ENCODE results near the gene SFT2D3. TPM values are rescaled to one million over a fixed set of nuclear protein-coding genes. Genes with fewer than 3 reads are reported as not detected.

SFT2D3 gene
- total and polyA plus RNA-seq, 2 of the 8 experiments (the other 6 are each of a cell fraction or from before 2014, with no cell fraction given) = 7.3 to 10.3 TPM

- TF ChIP-seq MAX (IDR thresholded peaks at IDR 0.05) = peak; percentile 77; the same call in 1 of the 2 replicates
- peak; percentile 90 for TF ChIP-seq TAF7 (optimal IDR thresholded peaks at IDR 0.05; ENCODE audit: borderline replicate concordance, low read depth, low read length)
- 0 out of 2 replicates have a peak, but pooled peaks have one; percentile 20 for TF ChIP-seq NRF1 (IDR thresholded peaks at IDR 0.05; ENCODE audit: low read depth, low read length)
- TF ChIP-seq CTCF (IDR thresholded peaks at IDR 0.05; ENCODE audit: control extremely low read depth in 1 of 3, insufficient read depth in 1 of 3, low read depth in 1 of 3, low read length in 3 of 3) = peak; percentile 14 to 31 (median 24); a peak in 3 of 4 replicates
- peak in 1 of 2 experiments; percentile 78; a peak in 1 of 4 replicates for TF ChIP-seq HDAC2 (IDR thresholded peaks at IDR 0.05; ENCODE audit: borderline replicate concordance in 1 of 2, low read depth in 2 of 2, low read length in 2 of 2)
- peak; percentile 39 for TF ChIP-seq CREB1 (IDR thresholded peaks at IDR 0.05)
- TF ChIP-seq KDM4A (IDR thresholded peaks at IDR 0.05; ENCODE audit: low read depth, low read length, severe bottlenecking) = peak; percentile 5
- peak; percentile 54 for TF ChIP-seq TBP (IDR thresholded peaks at IDR 0.05; ENCODE audit: low read depth, low read length)
- TF ChIP-seq TCF12 (IDR thresholded peaks at IDR 0.05; ENCODE audit: low read depth, low read length) = no peak
- TF ChIP-seq PHF8 (conservative IDR thresholded peaks at IDR 0.05; ENCODE audit: low read depth, low read length) = peak; percentile 40; the same call in 1 of the 2 replicates
These were observed 526 bp downstream of the SFT2D3 start (continued) for GRCh38 chr2:127701651-127702394.

Data from H1 (cell line).